IMR-90 (cell line): ENCODE data around the gene CYB5R4. TPM values are rescaled to one million over a fixed set of nuclear protein-coding genes. Genes with fewer than 3 reads are reported as not detected.
"Not testable (repeated sequence)": the region's sequence is repeated elsewhere in the genome, so short reads cannot be mapped to it uniquely, and the experiment has no call there.

Source experiments
- ATAC-seq: fragments of 200-7000 bp; cut with Tn5 transposase; 2 replicates; pipeline ENCODE4 v1.9.1; 2020; ENCODE audit warnings: low read depth, mild to moderate bottlenecking, moderate library complexity
- BruUV-seq: library from RNA; stranded (reverse); fragments of 400-500 nt; replicated peaks from 2 replicates; lab custom pipeline; 2021; lab: Mats Ljungman, UMichigan
- CTCF ChIA-PET: fragments of 300-600 bp; formaldehyde crosslinking; extraction: SDS; loops from one replicate; lab custom pipeline; 2021; ENCODE audit warnings: antibody characterized with exemption; lab: Yijun Ruan, JAX
- POLR2A ChIA-PET: fragments of 300-600 bp; sonication (Branson Sonifier 250); formaldehyde crosslinking; loops from one replicate; lab custom pipeline; 2022; ENCODE audit warnings: antibody characterized with exemption; ENCODE audit not compliant: unreplicated experiment; lab: Charles Lee
- DNase-seq: peaks from one replicate; pipeline ENCODE4 v3.0.0; 2013
- H2AFZ ChIP-seq: replicated peaks from 2 replicates; pipeline ENCODE3; 2013; ENCODE audit warnings: low read length, mild to moderate bottlenecking; ENCODE audit not compliant: poor library complexity
- H2AK5ac ChIP-seq: 2 replicates; pipeline ENCODE4 v1.6.1; 2013; ENCODE audit warnings: low read depth, low read length, inconsistent platforms
- H2AK9ac ChIP-seq: replicated peaks from 2 replicates; pipeline ENCODE3; 2013; ENCODE audit warnings: mild to moderate bottlenecking, low read depth, low read length, moderate library complexity; ENCODE audit not compliant: poor library complexity
- H2BK120ac ChIP-seq: 2 replicates; pipeline ENCODE4 v1.6.1; 2013; ENCODE audit warnings: low read depth, low read length, inconsistent platforms
- H2BK15ac ChIP-seq: 3 replicates; pipeline ENCODE4 v1.6.1; 2013; ENCODE audit warnings: low read depth, low read length, inconsistent platforms
- H2BK20ac ChIP-seq: 2 replicates; pipeline ENCODE4 v1.6.1; 2013; ENCODE audit warnings: low read depth, mild to moderate bottlenecking, inconsistent platforms, low read length, moderate library complexity
- H2BK5ac ChIP-seq: 2 replicates; pipeline ENCODE4 v1.6.1; 2013; ENCODE audit warnings: mild to moderate bottlenecking, low read depth, low read length, inconsistent platforms; ENCODE audit not compliant: poor library complexity, severe bottlenecking
- H3K14ac ChIP-seq: replicated peaks from 2 replicates; pipeline ENCODE4 v1.6.1; 2013; ENCODE audit warnings: low read depth, low read length, inconsistent platforms
- H3K18ac ChIP-seq: 2 replicates; pipeline ENCODE4 v1.6.1; 2013; ENCODE audit warnings: low read depth, low read length, control low read depth
- H3K23ac ChIP-seq: 2 replicates; pipeline ENCODE4 v1.6.1; 2013; ENCODE audit warnings: low read depth, low read length, inconsistent platforms
- H3K27ac ChIP-seq: 2 replicates; pipeline ENCODE4 v1.5.1; 2013; ENCODE audit warnings: mild to moderate bottlenecking, control low read depth, low read length; ENCODE audit not compliant: insufficient read depth
- H3K27me3 ChIP-seq: 2 replicates; pipeline ENCODE4 v1.6.1; 2013; ENCODE audit warnings: low read length; ENCODE audit not compliant: control insufficient read depth, insufficient read depth
- H3K36me3 ChIP-seq: 2 replicates; pipeline ENCODE4 v1.6.1; 2013; ENCODE audit warnings: low read length, mixed read lengths; ENCODE audit not compliant: control insufficient read depth, insufficient read depth
- H3K4ac ChIP-seq: 2 replicates; pipeline ENCODE4 v1.6.1; 2013; ENCODE audit warnings: low read depth, low read length, inconsistent platforms
- H3K4me1 ChIP-seq: 2 replicates; pipeline ENCODE4 v1.6.1; 2013; ENCODE audit warnings: low read length, mixed read lengths; ENCODE audit not compliant: control insufficient read depth, insufficient read depth
- H3K4me2 ChIP-seq: 2 replicates; pipeline ENCODE4 v1.6.1; 2013; ENCODE audit warnings: low read depth, mild to moderate bottlenecking, control low read depth, low read length, moderate library complexity
- H3K4me3 ChIP-seq: 2 replicates; pipeline ENCODE4 v1.5.1; 2013; ENCODE audit warnings: low read depth, mild to moderate bottlenecking, control low read depth, low read length, moderate library complexity; ENCODE audit not compliant: insufficient read depth
- H3K56ac ChIP-seq: 2 replicates; pipeline ENCODE4 v1.6.1; 2013; ENCODE audit warnings: low read length, inconsistent platforms; ENCODE audit not compliant: insufficient read depth; ENCODE audit errors: extremely low read depth
- H3K79me1 ChIP-seq, 2 experiments: 2 replicates each; pipeline ENCODE4 v1.6.1; 2013; ENCODE audit warnings: low read length in 2 of 2, inconsistent platforms in 1 of 2, low read depth in 1 of 2
- H3K9ac ChIP-seq: 2 replicates; pipeline ENCODE4 v1.6.1; 2013; ENCODE audit warnings: low read depth, low read length, control low read depth
- H3K9me1 ChIP-seq: 2 replicates; pipeline ENCODE4 v1.6.1; 2013; ENCODE audit warnings: low read length, inconsistent platforms; ENCODE audit not compliant: insufficient read depth
- H3K9me3 ChIP-seq: 2 replicates; pipeline ENCODE4 v1.6.1; 2013; ENCODE audit warnings: low read length; ENCODE audit not compliant: control insufficient read depth, insufficient read depth
- H4K20me1 ChIP-seq: 2 replicates; pipeline ENCODE4 v1.6.1; 2013; ENCODE audit warnings: low read length, inconsistent platforms; ENCODE audit not compliant: insufficient read depth
- H4K5ac ChIP-seq: 2 replicates; pipeline ENCODE4 v1.6.1; 2013; ENCODE audit warnings: mild to moderate bottlenecking, low read depth, low read length, control low read depth
- H4K8ac ChIP-seq, 2 experiments: 2 replicates each; pipeline ENCODE4 v1.6.1; 2013; ENCODE audit warnings: low read depth in 2 of 2, low read length in 2 of 2, control low read depth in 1 of 2, inconsistent platforms in 1 of 2
- H4K91ac ChIP-seq: 2 replicates; pipeline ENCODE4 v1.6.1; 2013; ENCODE audit warnings: low read depth, low read length, inconsistent platforms; ENCODE audit not compliant: insufficient read depth
- CEBPB ChIP-seq: IDR thresholded peaks from 2 replicates; pipeline ENCODE4 v1.6.1; 2012; ENCODE audit warnings: low read depth, low read length, improper control_type of control experiment
- WGBS, 2 experiments: methylation state at CpG; one replicate each; pipeline versions ENCODE4 v1.1.5 to v1.1.7; 2013; ENCODE audit warnings: missing lambda C conversion rate in 2 of 2; ENCODE audit not compliant: insufficient read length in 1 of 2; ENCODE audit errors: extremely low coverage in 2 of 2; 5-methylcytosine and 5-hydroxymethylcytosine counted together
- dilution Hi-C: fragments of 300-500 bp; cut with HindIII; formaldehyde crosslinking; loops from one replicate; pipeline ENCODE4 v1.14.3; 2018; ENCODE audit warnings: low sequenced_read_pairs; ENCODE audit not compliant: unreplicated experiment
- in situ Hi-C: fragments of 300-500 bp; cut with MboI; formaldehyde crosslinking; loops from 3 replicates; pipeline ENCODE4 v1.14.3; 2019; ENCODE audit warnings: low sequenced_read_pairs, inconsistent platforms, mixed read lengths
- intact Hi-C: fragments of 100-400 bp; cut with micrococcal nuclease; formaldehyde crosslinking; loops from 2 replicates; pipeline ENCODE4 v1.10.0; 2022
- polyA plus RNA-seq, 3 experiments: library from polyadenylated mRNA; depleted of rRNA; stranded (reverse); fragments of >200 nt; gene quantifications; 2 replicates each; pipeline ENCODE4 v1.2.3, GENCODE V29; 2012; ENCODE audit warnings: low replicate concordance in 1 of 3
- total RNA-seq: library from RNA; depleted of rRNA; stranded (reverse); fragments of >200 nt; gene quantifications from 2 replicates; pipeline ENCODE4 v1.2.3, GENCODE V29; 2012

Gene CYB5R4
- total and polyA plus RNA-seq, 2 of the 4 experiments (the other 2 are of a cell fraction): 3.2 to 6.1 TPM

GRCh38 chr6:83946201-83946833 lies 86.8 kb downstream of the CYB5R4 start:
- H4K91ac ChIP-seq, H3K4me1 ChIP-seq, ATAC-seq, H2AK5ac ChIP-seq, H2BK20ac ChIP-seq, H2BK5ac ChIP-seq, H3K4me2 ChIP-seq, H3K27me3 ChIP-seq, DNase-seq, H3K9me3 ChIP-seq, H3K79me1 ChIP-seq, CTCF ChIA-PET, POLR2A ChIA-PET, H2BK15ac ChIP-seq, BruUV-seq, H3K4ac ChIP-seq, H3K23ac ChIP-seq, H3K27ac ChIP-seq, H4K20me1 ChIP-seq, H4K8ac ChIP-seq, H3K14ac ChIP-seq, H3K4me3 ChIP-seq, H3K9ac ChIP-seq, H3K9me1 ChIP-seq, dilution Hi-C loops, H4K5ac ChIP-seq, H2BK120ac ChIP-seq, intact Hi-C loops, H3K18ac ChIP-seq, H3K56ac ChIP-seq, H3K36me3 ChIP-seq, H2AFZ ChIP-seq, in situ Hi-C loops, H2AK9ac ChIP-seq: not testable (repeated sequence)
- TF ChIP-seq CEBPB: 0 out of 2 replicates have a peak, but pooled peaks have one; percentile 9
- WGBS, 2 experiments: no CpG with 5 or more reads among the region's 4 CpGs

GRCh38 chr6:83947983-83948382 lies 88.5 kb downstream of the CYB5R4 start:
- H3K79me1 ChIP-seq, H4K8ac ChIP-seq, H2BK5ac ChIP-seq, H2BK20ac ChIP-seq, H3K23ac ChIP-seq, dilution Hi-C loops, BruUV-seq, H3K27me3 ChIP-seq, H3K4me3 ChIP-seq, H4K5ac ChIP-seq, H4K91ac ChIP-seq, H3K4me2 ChIP-seq, H4K20me1 ChIP-seq, H3K36me3 ChIP-seq, in situ Hi-C loops, H2AFZ ChIP-seq, H3K9ac ChIP-seq, POLR2A ChIA-PET, H3K18ac ChIP-seq, H2AK9ac ChIP-seq, CTCF ChIA-PET, DNase-seq, H3K4me1 ChIP-seq, H2AK5ac ChIP-seq, H3K4ac ChIP-seq, H3K14ac ChIP-seq, intact Hi-C loops, H3K27ac ChIP-seq, H3K9me1 ChIP-seq, H2BK120ac ChIP-seq, H3K9me3 ChIP-seq, H2BK15ac ChIP-seq, H3K56ac ChIP-seq, ATAC-seq: not testable (repeated sequence)
- WGBS, 2 experiments: no CpG with 5 or more reads among the region's 2 CpGs
